GM12878 (cell line): Measurements from ENCODE around the gene BMI1.

Experiments
- KDM1A ChIP-seq: fragments of 200-600 bp; sonication (generic); IDR thresholded peaks from 2 replicates; pipeline ENCODE4 v1.6.1; 2016; ENCODE audit warnings: borderline replicate concordance
- SMC3 ChIP-seq: IDR thresholded peaks from 2 replicates; pipeline ENCODE4 v1.6.1; 2011; ENCODE audit warnings: low read length, improper control_type of control experiment, borderline replicate concordance
- TF ChIP-seq, protein P1 (sequence below): IDR thresholded peaks from 2 replicates; pipeline ENCODE4 v1.6.1; 2011; ENCODE audit warnings: borderline replicate concordance, low read depth, mild to moderate bottlenecking, moderate library complexity, low read length; ENCODE audit not compliant: insufficient read depth, poor library complexity, severe bottlenecking
- TF ChIP-seq, protein P2 (sequence below), 3 experiments: IDR thresholded peaks in 2 of 3; conservative IDR thresholded peaks in 1 of 3; 2 replicates each; pipeline ENCODE4 v1.5.1; 2011; ENCODE audit warnings: low read depth in 3 of 3, low read length in 3 of 3, mild to moderate bottlenecking in 3 of 3, control low read depth in 2 of 3, moderate library complexity in 2 of 3, inconsistent platforms in 1 of 3, mixed read lengths in 1 of 3; ENCODE audit not compliant: control insufficient read depth in 2 of 3, insufficient read depth in 1 of 3; ENCODE audit errors: extremely low read depth in 1 of 3

DNA sequence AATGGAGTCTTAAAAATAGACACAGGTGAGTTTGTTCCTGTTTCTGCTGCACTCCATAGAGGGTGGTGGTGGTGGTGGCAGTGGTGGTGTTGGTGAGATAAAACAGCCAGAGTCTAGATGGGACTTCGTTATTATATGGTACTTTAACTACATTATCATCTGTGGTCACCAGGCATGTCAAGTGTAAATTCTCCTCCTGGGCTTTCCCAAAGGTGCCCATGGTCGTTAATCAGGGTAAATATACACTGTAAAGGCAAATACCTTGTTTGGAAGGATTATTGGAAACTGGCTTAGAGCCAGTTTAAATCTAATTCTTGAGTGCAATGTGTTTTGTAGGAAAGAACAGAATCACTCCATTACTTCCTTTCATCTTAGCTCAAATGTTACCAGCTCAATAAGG lies 26.2 kb upstream of the BMI1 start:
- TF ChIP-seq, protein P1, sequence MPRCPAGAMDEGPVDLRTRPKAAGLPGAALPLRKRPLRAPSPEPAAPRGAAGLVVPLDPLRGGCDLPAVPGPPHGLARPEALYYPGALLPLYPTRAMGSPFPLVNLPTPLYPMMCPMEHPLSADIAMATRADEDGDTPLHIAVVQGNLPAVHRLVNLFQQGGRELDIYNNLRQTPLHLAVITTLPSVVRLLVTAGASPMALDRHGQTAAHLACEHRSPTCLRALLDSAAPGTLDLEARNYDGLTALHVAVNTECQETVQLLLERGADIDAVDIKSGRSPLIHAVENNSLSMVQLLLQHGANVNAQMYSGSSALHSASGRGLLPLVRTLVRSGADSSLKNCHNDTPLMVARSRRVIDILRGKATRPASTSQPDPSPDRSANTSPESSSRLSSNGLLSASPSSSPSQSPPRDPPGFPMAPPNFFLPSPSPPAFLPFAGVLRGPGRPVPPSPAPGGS: no peak
- TF ChIP-seq, protein P2, sequence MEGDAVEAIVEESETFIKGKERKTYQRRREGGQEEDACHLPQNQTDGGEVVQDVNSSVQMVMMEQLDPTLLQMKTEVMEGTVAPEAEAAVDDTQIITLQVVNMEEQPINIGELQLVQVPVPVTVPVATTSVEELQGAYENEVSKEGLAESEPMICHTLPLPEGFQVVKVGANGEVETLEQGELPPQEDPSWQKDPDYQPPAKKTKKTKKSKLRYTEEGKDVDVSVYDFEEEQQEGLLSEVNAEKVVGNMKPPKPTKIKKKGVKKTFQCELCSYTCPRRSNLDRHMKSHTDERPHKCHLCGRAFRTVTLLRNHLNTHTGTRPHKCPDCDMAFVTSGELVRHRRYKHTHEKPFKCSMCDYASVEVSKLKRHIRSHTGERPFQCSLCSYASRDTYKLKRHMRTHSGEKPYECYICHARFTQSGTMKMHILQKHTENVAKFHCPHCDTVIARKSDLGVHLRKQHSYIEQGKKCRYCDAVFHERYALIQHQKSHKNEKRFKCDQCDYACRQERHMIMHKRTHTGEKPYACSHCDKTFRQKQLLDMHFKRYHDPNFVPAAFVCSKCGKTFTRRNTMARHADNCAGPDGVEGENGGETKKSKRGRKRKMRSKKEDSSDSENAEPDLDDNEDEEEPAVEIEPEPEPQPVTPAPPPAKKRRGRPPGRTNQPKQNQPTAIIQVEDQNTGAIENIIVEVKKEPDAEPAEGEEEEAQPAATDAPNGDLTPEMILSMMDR (IDR thresholded peaks at IDR 0.05 in 2 of 3, conservative IDR thresholded peaks at IDR 0.05 in 1 of 3; ENCODE audit: control insufficient read depth in 2 of 3, extremely low read depth in 1 of 3, insufficient read depth in 1 of 3, low read depth in 3 of 3, low read length in 3 of 3): no peak
- TF ChIP-seq KDM1A: no peak
- no peak for TF ChIP-seq SMC3
